ENCODE results near the gene ZSCAN22.

The ZSCAN22 gene

DNA sequence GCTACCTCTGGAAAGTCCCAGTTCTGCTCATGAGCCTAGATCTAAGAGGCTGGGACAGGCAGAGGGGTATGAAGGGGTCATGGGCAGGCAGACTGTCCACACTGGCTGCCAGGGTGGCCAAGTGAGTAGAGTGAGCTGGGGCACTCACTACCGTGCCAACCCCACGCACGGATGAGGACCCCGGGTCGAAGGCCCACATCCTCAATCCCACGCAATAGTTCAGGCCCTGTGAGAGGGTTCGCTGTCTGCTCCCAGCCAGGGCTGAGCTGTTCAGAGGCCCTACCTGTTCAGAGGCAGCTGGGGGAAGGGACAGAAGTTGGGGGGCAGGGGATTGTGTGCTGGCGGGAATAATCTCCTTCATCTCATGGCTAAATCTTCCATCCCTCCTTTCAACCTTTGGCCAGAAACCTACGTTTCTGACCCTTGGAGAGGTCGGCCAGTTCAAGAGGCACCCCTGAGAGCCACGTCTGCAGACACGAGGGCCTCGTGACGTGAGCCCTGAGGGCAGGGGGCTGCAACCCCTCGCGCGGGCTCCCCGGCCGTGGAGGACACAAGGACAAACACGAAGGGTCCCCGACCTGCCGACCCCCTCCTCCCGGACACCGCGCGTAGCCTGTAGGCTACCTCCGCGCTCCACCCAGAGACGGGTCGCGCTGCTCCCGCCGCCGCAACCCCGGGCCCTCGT, 59.2 kb downstream of the ZSCAN22 start:
- TF ChIP-seq, protein P1, sequence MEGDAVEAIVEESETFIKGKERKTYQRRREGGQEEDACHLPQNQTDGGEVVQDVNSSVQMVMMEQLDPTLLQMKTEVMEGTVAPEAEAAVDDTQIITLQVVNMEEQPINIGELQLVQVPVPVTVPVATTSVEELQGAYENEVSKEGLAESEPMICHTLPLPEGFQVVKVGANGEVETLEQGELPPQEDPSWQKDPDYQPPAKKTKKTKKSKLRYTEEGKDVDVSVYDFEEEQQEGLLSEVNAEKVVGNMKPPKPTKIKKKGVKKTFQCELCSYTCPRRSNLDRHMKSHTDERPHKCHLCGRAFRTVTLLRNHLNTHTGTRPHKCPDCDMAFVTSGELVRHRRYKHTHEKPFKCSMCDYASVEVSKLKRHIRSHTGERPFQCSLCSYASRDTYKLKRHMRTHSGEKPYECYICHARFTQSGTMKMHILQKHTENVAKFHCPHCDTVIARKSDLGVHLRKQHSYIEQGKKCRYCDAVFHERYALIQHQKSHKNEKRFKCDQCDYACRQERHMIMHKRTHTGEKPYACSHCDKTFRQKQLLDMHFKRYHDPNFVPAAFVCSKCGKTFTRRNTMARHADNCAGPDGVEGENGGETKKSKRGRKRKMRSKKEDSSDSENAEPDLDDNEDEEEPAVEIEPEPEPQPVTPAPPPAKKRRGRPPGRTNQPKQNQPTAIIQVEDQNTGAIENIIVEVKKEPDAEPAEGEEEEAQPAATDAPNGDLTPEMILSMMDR (IDR thresholded peaks at IDR 0.05; ENCODE audit: control insufficient read depth, extremely low read depth, insufficient read depth), result no peak
- no peak for DNase-seq (ENCODE audit: low read depth)
- peak overlapping the region; percentile 76 for H3K4me3 ChIP-seq (ENCODE audit: low read depth, low read length)

DNA sequence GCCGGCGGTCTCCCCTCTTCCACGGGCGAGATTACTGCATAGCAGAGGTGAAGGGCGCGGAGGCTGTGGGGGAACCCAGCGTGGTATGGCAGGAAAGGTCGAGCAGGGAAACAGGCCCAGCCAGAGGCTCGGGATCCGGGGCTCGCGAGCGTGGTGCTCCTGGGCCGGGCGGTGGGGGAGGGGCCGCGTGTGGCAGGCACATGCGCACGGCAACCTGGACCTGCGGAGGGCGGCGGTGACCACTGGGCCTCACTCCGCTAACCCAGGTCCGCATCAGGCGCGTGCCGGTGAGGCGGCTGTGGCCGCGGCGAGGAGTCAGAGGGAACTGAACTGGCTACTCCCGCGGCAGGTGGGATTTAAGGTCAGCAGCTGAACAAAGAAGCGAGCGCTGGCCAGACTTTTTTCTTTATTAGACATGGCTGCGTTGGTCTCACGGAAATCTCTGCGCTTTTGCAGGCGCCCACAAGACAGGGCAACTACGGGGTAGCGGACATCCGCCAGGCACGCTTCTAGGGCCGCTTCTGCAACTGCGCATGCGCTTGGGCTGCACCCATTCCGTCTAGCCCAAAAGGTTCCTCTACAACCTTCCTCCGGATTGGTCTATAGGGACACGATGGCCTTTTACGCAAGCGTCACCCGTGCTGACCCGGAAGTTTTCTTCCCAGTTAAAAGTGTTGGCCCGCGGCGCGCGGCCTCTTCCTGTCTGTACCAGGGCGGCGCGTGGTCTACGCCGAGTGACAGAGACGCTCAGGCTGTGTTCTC, 60.0 kb downstream of the ZSCAN22 start, which contains the start of gene RPS5:
TSS of gene RPS5 (plus strand) at position 694 of the 762 bp plus-strand sequence. CDS start 869 bp downstream, outside the sequence.
- peak within 1 kb of the TSS; percentile 76 for H3K4me3 ChIP-seq (ENCODE audit: low read depth, low read length)
- TF ChIP-seq, protein P1 (IDR thresholded peaks at IDR 0.05; ENCODE audit: control insufficient read depth, extremely low read depth, insufficient read depth), result no peak
- DNase-seq (ENCODE audit: low read depth), result peak; percentile 97

DNA sequence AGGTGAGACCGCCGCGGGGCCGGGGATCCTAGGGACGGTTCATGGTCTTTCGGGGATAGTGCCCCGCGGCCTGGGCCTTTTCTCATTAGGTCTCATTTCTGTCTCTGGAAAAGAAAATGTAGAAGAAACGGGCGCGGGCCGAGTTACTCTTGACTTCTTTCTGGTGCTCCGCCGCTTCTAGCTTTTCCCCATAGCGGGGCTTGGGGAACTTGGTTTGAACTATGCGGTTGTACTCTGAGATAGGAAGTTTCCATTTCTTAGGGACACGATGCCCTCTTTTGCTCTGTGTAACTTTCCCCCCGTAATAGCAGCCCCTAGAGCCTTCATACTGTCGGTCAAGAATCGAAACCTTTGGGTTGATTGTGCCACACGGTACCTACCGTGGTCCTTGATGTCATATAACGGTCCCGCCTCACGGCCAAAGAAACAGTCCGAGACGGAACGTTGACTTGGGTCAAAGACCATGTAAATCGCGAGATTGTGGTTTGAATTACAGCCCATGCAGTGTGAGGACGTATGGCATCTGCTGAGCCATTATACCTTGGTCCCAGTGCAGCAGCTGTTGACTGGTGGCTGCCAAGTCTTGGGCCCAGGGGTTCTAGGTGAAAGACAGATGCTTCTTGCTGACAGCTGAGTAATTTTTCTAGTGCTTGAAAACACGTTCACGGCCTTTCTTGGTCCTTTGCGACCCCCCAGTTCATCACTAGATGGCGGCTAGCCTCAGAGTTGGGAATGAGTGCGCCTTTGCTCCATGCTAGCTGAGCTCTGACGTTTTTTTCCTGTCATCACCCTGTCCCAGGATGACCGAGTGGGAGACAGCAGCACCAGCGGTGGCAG, 60.8 kb downstream of the ZSCAN22 start:
- DNase-seq (ENCODE audit: low read depth), result no peak
- TF ChIP-seq, protein P1 (IDR thresholded peaks at IDR 0.05; ENCODE audit: control insufficient read depth, extremely low read depth, insufficient read depth), result 0 out of 2 replicates have a peak, but pooled peaks have one; percentile 8
- H3K4me3 ChIP-seq (ENCODE audit: low read depth, low read length), result peak overlapping the region; percentile 76

DNA sequence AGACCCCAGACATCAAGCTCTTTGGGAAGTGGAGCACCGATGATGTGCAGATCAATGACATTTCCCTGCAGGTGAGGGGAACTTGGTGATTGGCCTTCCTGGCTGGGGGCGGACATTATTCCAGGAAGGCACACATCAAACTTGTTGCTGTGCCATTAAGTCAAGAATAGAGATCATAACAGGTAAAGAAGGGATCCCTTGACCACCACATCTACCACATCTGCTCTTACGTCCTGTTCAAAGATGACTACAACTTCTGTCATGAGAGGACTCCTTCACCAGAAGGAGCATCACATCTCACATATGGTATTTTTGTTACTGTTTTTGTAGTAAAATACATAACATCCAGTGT, 61.4 kb downstream of the ZSCAN22 start:
- peak overlapping the region; percentile 76 for H3K4me3 ChIP-seq (ENCODE audit: low read depth, low read length)
- TF ChIP-seq, protein P1 (IDR thresholded peaks at IDR 0.05; ENCODE audit: control insufficient read depth, extremely low read depth, insufficient read depth), result no peak
- no peak for DNase-seq (ENCODE audit: low read depth)

Data from LNCaP clone FGC (cell line).